GM19238 (cell line): ENCODE measurements around the gene ATN1.

Experiments used
- DNase-seq: peaks from one replicate; pipeline ENCODE4 v3.0.0; 2011; ENCODE audit warnings: low spot score; ENCODE audit not compliant: insufficient read length

The ATN1 gene

GRCh38 chr12:6975297-6976032 lies 47.7 kb downstream of the ATN1 start:
- DNase-seq, result no peak

- DNase-seq, result no peak
Measured at GRCh38 chr12:6977653-6978052, 49.9 kb downstream of the ATN1 start.

GRCh38 chr12:6978188-6978587 lies 50.4 kb downstream of the ATN1 start:
- DNase-seq, result no peak

GRCh38 chr12:6978611-6979011 lies 50.9 kb downstream of the ATN1 start:
- no peak for DNase-seq

GRCh38 chr12:6979021-6979420 lies 51.3 kb downstream of the ATN1 start:
- no peak for DNase-seq

GRCh38 chr12:6979453-6979852 lies 51.7 kb downstream of the ATN1 start:
- DNase-seq, result no peak

- no peak for DNase-seq
Measured at GRCh38 chr12:6980075-6980474, 52.3 kb downstream of the ATN1 start.

GRCh38 chr12:6980740-6981139 lies 53.0 kb downstream of the ATN1 start:
- DNase-seq, result no peak

- no peak for DNase-seq
Measured at GRCh38 chr12:6981152-6982052, 53.6 kb downstream of the ATN1 start.

- DNase-seq, result no peak
Measured at GRCh38 chr12:6982532-6982931, 54.8 kb downstream of the ATN1 start.

- DNase-seq, result no peak
Measured at GRCh38 chr12:6987956-6988553, 60.3 kb downstream of the ATN1 start.
